LNCAP (cell line): ENCODE data around the gene PTH1R.
A peak's percentile ranks its signal among the peaks of the same experiment; 100 is the strongest.

Experiments
- TF ChIP-seq, protein P1 (sequence below): fragments of 450-650 bp; IDR thresholded peaks from 2 replicates; pipeline ENCODE4 v1.5.1; 2017; ENCODE audit warnings: mild to moderate bottlenecking

The PTH1R gene

DNA sequence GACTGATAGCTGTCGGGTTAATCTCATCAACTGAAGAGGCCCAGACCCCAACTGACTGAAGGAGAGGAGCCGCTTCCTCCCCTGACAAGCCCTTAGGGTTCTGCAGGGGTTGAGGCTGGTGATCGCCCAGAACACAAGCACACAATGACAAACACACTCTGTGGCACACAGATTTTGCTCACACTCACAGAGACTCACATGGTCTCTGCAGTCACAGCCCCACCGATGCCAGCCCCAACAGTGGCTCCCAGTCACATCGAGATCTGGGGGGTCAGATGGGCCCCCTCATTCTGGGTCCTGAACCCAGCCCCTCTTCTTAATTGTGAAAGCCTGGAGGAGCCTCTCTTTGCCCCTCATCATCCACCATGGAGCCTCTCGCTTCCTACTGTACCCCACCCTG is 16.7 kb downstream of the PTH1R start:
- TF ChIP-seq, protein P1, sequence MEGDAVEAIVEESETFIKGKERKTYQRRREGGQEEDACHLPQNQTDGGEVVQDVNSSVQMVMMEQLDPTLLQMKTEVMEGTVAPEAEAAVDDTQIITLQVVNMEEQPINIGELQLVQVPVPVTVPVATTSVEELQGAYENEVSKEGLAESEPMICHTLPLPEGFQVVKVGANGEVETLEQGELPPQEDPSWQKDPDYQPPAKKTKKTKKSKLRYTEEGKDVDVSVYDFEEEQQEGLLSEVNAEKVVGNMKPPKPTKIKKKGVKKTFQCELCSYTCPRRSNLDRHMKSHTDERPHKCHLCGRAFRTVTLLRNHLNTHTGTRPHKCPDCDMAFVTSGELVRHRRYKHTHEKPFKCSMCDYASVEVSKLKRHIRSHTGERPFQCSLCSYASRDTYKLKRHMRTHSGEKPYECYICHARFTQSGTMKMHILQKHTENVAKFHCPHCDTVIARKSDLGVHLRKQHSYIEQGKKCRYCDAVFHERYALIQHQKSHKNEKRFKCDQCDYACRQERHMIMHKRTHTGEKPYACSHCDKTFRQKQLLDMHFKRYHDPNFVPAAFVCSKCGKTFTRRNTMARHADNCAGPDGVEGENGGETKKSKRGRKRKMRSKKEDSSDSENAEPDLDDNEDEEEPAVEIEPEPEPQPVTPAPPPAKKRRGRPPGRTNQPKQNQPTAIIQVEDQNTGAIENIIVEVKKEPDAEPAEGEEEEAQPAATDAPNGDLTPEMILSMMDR = no peak

DNA sequence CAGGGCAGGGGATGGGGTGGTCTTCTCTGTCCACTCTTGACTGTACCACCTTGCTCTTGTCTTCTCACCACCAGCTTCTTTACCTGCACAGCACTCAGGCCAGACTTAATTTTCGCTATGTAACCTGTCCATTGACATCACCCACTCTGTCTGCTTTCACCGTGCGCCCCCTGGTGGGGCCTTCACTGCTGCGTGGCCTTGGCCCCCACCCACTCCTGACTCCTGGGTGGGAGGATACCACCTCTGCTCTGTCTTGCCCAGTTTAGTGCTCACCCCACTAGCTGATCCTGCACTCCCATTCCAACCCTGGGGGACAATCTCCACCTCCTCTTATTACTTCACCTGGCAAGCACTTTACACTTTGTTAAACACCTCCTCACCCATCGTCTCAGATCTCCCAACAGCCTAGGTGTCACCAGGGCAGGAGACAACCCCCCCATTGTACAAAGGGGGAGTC is 17.7 kb downstream of the PTH1R start:
- TF ChIP-seq, protein P1 = peak; percentile 90

DNA sequence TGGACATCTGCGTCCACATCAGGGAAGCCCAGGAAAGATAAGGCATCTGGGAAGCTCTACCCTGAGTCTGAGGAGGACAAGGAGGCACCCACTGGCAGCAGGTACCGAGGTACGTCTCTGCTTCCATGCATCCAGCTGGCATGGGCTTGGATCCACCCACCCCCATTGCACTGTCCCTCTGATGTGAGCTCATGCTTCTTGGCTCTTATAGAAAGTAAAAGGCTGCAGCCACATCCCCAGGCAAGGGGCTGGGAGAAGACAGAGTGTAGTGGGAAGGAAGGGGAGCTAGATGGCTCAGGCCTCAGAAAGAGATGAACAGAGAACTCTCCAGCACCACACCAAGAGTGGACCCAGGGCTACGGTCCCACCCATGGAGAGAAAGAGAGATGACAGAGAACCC is 18.2 kb downstream of the PTH1R start:
- TF ChIP-seq, protein P1 = no peak

DNA sequence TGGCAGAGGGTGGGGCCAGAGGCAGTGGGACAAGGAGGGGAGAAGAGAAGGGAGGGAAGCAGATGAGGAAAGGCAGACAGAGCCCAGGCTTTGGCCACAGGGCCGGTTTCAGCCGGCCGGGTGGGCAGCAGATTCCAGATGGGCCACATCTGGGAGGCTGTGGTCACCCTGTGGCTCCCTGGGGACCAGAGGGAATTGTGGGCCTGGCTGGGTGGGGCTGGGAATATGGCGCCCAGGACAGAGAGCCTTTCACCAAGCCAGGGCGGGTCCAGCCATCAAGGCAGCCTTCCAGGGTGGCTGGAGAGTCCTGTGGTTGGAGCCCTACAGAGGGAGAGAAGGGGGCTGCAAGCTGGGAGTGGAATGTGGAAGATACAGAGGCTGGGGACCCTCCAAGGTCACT is 18.9 kb downstream of the PTH1R start:
- TF ChIP-seq, protein P1 = no peak

DNA sequence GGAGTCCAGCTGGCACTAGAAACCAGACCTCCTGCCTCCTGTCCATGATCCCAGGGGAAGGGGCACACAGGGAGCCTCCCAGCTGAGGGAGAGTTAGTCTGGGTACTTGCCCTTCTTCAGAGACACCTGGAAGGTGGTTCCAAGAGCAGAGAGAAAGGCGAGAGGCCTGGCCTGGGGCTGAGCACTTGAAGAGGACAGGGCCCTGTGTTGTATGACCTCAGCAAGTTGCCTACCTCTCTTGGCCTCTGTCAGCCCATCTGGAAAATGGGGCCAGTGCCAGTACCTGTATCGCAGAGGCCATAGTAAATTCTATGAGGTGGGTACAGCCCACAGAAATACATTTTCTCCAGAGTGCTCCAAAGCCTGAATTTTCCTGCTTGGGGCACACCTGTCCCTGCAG is 19.5 kb downstream of the PTH1R start:
- TF ChIP-seq, protein P1 = no peak

DNA sequence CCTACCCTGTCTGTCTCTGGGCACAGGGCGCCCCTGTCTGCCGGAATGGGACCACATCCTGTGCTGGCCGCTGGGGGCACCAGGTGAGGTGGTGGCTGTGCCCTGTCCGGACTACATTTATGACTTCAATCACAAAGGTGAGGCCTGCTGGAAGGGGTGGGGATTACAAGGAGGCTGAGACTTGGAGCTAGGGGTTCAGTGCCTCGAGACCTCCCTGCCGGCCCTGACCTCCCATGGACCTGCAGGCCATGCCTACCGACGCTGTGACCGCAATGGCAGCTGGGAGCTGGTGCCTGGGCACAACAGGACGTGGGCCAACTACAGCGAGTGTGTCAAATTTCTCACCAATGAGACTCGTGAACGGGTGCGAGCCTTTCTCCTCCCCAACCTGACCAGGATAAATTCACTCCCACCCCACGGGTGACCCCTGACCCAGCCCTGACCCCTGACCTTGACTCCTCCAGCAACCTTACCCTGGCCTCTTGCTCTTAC is 20.4 kb downstream of the PTH1R start:
- TF ChIP-seq, protein P1 = no peak

DNA sequence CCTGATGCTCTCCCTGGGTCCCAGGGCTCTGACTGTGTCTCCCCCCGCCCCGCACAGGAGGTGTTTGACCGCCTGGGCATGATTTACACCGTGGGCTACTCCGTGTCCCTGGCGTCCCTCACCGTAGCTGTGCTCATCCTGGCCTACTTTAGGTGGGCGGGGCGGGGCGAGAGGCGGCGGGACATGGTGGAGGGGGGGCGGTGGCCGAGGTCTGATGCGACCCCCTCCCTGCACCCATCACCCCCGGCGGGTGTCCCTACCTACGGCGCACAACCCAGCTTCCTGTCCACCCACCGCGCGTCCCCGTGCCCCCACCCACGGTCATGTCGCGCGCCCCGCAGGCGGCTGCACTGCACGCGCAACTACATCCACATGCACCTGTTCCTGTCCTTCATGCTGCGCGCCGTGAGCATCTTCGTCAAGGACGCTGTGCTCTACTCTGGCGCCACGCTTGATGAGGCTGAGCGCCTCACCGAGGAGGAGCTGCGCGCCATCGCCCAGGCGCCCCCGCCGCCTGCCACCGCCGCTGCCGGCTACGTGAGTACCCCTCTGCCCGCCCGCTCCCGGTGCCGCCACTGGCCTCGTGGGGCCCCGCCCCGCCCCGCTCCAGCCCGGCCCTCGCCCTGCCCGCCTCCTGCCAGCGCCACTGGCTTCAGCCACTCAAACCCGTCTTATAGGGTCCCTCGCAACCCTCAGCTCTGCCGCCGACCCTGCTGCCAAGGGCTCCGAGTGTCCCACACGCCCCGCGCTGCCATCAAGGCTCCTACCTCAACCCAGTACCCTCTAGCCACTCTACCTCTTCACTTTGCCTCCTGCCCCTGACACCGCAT is 21.0 kb downstream of the PTH1R start:
- TF ChIP-seq, protein P1 = no peak
